MM.1S (cell line): ENCODE results near the gene ABCC4.

Experiments
- DNase-seq: peaks from one replicate; pipeline ENCODE4 v3.0.0-alpha.2; 2015
- H2AFZ ChIP-seq: fragments of 300-600 bp; sonication (generic); 2 replicates; pipeline ENCODE4 v1.6.0; 2016; ENCODE audit warnings: antibody characterized with exemption, low read length
- H3F3A ChIP-seq: fragments of 300-600 bp; sonication (generic); 2 replicates; pipeline ENCODE4 v1.6.1; 2016; ENCODE audit warnings: mild to moderate bottlenecking, antibody characterized with exemption, low read length, moderate library complexity, mixed read lengths; ENCODE audit not compliant: insufficient read depth
- H3K27ac ChIP-seq: fragments of 300-600 bp; sonication (generic); 2 replicates; pipeline ENCODE4 v1.5.1; 2016; ENCODE audit warnings: mild to moderate bottlenecking, low read length
- H3K27me3 ChIP-seq: fragments of 300-600 bp; sonication (generic); replicated peaks from 2 replicates; pipeline ENCODE4 v1.6.0; 2016; ENCODE audit warnings: low read length; ENCODE audit not compliant: insufficient read depth
- H3K36me3 ChIP-seq: fragments of 300-600 bp; sonication (generic); replicated peaks from 2 replicates; pipeline ENCODE4 v1.6.1; 2016; ENCODE audit warnings: mild to moderate bottlenecking, low read length, mixed read lengths; ENCODE audit not compliant: insufficient read depth
- H3K4me1 ChIP-seq: fragments of 300-600 bp; sonication (generic); 2 replicates; pipeline ENCODE4 v1.6.1; 2016; ENCODE audit warnings: low read length, mixed read lengths
- H3K4me2 ChIP-seq: fragments of 300-600 bp; sonication (generic); 2 replicates; pipeline ENCODE4 v1.6.0; 2016; ENCODE audit warnings: low read depth, low read length
- H3K4me3 ChIP-seq: fragments of 300-600 bp; sonication (generic); 2 replicates; pipeline ENCODE4 v1.5.1; 2016; ENCODE audit warnings: low read length, mixed read lengths
- H3K79me2 ChIP-seq: fragments of 300-600 bp; sonication (generic); 2 replicates; pipeline ENCODE4 v1.6.1; 2016; ENCODE audit warnings: mixed run types, low read length, mixed read lengths
- H3K9ac ChIP-seq: fragments of 300-600 bp; sonication (generic); 2 replicates; pipeline ENCODE4 v1.6.1; 2016; ENCODE audit warnings: low read length, mixed read lengths
- H3K9me2 ChIP-seq: fragments of 300-600 bp; sonication (generic); replicated peaks from 2 replicates; pipeline ENCODE4 v1.6.1; 2016; ENCODE audit warnings: mild to moderate bottlenecking, low read length, mixed read lengths; ENCODE audit not compliant: insufficient read depth
- H3K9me3 ChIP-seq: fragments of 300-600 bp; sonication (generic); replicated peaks from 2 replicates; pipeline ENCODE4 v1.6.1; 2016; ENCODE audit warnings: mild to moderate bottlenecking, low read length, mixed read lengths; ENCODE audit not compliant: insufficient read depth
- H4K20me1 ChIP-seq: fragments of 300-600 bp; sonication (generic); 2 replicates; pipeline ENCODE4 v1.6.1; 2016; ENCODE audit warnings: mild to moderate bottlenecking, low read length, moderate library complexity, mixed read lengths; ENCODE audit not compliant: insufficient read depth
- EZH2 ChIP-seq: fragments of 300-600 bp; sonication (generic); optimal IDR thresholded peaks from 2 replicates; pipeline ENCODE3; 2017; ENCODE audit warnings: low read depth, mild to moderate bottlenecking, antibody characterized with exemption, low read length, mixed read lengths
- EZH2phosphoT487 ChIP-seq: fragments of 300-600 bp; sonication (generic); IDR thresholded peaks from 2 replicates; pipeline ENCODE4 v1.6.1; 2018; ENCODE audit warnings: antibody characterized with exemption, low read length
- TF ChIP-seq, protein P1 (sequence below): fragments of 300-600 bp; sonication (generic); IDR thresholded peaks from 2 replicates; pipeline ENCODE4 v1.5.1; 2016; ENCODE audit warnings: antibody characterized with exemption, low read length, mixed read lengths

ABCC4 gene

DNA sequence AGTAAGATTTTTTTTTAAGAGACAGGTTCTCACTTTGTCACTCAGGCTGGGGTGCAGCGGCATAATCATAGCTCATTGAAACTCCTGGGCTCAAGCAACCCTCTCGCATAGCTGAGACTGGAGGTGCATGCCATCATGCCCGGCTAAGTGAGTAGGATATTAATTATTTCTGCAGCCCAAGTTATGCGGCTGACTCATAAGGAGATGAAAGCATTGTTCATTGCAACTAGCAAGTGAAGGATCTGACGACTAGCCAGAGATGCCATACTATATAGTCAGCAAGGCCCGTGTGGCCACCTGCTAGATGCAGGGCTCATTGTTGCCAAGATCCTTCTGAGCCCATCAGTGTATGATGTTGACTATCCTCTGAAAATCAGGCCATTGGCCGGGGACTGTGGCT lies 45.2 kb downstream of the ABCC4 start:
- Histone ChIP-seq H3K27ac (no peak overlapping the region), H3K9ac (no peak overlapping the region), H3K4me3 (no peak overlapping the region), H3F3A (no peaks in the 10 kb centered on the region), H3K4me2 (no peak overlapping the region), H3K27me3 (no peaks in the 10 kb centered on the region), H3K36me3 (no peaks in the 10 kb centered on the region), H3K9me2 (no peaks in the 10 kb centered on the region), H2AFZ (no peak overlapping the region), H3K9me3 (no peaks in the 10 kb centered on the region), H4K20me1 (no peaks in the 10 kb centered on the region), H3K4me1 (no peaks in the 10 kb centered on the region), H3K79me2 (no peaks in the 10 kb centered on the region)
- no peak for DNase-seq
- TF ChIP-seq EZH2 (no peak), EZH2phosphoT487 (no peak)
- TF ChIP-seq, protein P1, sequence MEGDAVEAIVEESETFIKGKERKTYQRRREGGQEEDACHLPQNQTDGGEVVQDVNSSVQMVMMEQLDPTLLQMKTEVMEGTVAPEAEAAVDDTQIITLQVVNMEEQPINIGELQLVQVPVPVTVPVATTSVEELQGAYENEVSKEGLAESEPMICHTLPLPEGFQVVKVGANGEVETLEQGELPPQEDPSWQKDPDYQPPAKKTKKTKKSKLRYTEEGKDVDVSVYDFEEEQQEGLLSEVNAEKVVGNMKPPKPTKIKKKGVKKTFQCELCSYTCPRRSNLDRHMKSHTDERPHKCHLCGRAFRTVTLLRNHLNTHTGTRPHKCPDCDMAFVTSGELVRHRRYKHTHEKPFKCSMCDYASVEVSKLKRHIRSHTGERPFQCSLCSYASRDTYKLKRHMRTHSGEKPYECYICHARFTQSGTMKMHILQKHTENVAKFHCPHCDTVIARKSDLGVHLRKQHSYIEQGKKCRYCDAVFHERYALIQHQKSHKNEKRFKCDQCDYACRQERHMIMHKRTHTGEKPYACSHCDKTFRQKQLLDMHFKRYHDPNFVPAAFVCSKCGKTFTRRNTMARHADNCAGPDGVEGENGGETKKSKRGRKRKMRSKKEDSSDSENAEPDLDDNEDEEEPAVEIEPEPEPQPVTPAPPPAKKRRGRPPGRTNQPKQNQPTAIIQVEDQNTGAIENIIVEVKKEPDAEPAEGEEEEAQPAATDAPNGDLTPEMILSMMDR = no peak

DNA sequence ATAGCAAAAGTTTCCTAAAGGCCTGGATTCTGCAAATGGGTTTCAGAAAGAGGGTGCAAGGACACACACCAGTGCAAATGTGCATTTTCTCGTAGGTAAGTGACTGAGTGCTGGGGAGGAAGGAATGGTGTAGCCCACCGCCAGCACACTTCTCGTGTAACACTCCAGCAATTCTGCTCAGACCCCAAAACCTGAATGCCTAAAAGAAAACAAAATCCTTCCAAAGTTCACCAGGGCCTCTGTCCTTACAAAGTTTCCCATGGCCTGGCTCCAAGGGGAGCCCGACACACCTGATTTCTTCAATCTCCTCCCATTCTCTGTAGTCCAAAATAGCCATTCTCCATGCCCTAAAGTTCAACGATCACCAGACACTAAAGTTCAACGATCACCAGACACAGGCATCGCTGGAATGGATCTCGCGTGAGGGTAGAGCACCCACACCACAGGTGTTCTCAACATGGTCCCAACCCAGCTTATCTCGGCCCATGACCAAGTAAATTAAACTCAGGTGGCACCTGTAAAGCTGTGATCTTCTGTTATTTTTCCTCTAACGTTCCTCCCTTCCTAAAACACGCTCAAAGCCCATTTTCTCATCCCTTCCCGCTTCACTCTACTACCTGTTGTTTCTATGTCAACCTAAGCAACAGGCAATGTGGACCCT lies 46.0 kb downstream of the ABCC4 start:
- no peak overlapping the region for H3K9ac ChIP-seq
- no peaks in the 10 kb centered on the region for H3K4me1 ChIP-seq
- DNase-seq = no peak
- no peaks in the 10 kb centered on the region for H3K79me2 ChIP-seq
- H3K27ac ChIP-seq = no peak overlapping the region
- H2AFZ ChIP-seq = no peak overlapping the region
- H3K9me2 ChIP-seq = no peaks in the 10 kb centered on the region
- no peaks in the 10 kb centered on the region for H4K20me1 ChIP-seq
- H3K4me2 ChIP-seq = no peak overlapping the region
- no peaks in the 10 kb centered on the region for H3F3A ChIP-seq
- no peaks in the 10 kb centered on the region for H3K36me3 ChIP-seq
- no peaks in the 10 kb centered on the region for H3K27me3 ChIP-seq
- TF ChIP-seq EZH2phosphoT487 (no peak), EZH2 (no peak)
- TF ChIP-seq, protein P1 = no peak
- no peaks in the 10 kb centered on the region for H3K9me3 ChIP-seq
- no peak overlapping the region for H3K4me3 ChIP-seq

DNA sequence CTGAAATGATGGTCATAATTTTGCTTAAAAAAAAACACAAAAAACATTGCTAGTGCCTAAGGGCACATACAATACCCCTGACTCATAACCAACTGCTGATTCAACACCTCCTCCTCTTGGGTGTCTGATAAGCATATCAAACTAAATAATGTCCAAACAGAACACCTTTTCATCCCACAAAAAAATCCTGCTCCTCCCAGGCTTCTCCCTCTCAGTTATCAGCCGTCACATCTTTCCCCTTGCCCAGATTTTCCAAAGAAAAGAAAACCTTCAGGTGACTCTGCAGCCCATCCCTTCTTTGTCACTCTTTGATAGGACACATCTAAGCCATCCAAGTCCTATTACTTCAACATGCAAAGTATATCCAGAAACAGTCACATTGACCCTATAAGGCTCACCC lies 46.9 kb downstream of the ABCC4 start:
- no peak for DNase-seq
- Histone ChIP-seq H3K4me2 (no peak overlapping the region), H3K4me3 (no peak overlapping the region)

More for the DNA sequence above, 46.9 kb downstream of the ABCC4 start:
- Histone ChIP-seq H3K79me2 (no peaks in the 10 kb centered on the region), H4K20me1 (no peaks in the 10 kb centered on the region), H3F3A (no peaks in the 10 kb centered on the region), H3K9me2 (no peaks in the 10 kb centered on the region), H3K9ac (no peak overlapping the region), H2AFZ (no peak overlapping the region), H3K9me3 (no peaks in the 10 kb centered on the region), H3K4me1 (no peaks in the 10 kb centered on the region), H3K27ac (no peak overlapping the region), H3K27me3 (no peaks in the 10 kb centered on the region), H3K36me3 (no peaks in the 10 kb centered on the region)
- TF ChIP-seq EZH2phosphoT487 (no peak), EZH2 (no peak)
- TF ChIP-seq, protein P1 = no peak
